Erythroblast (primary cell): Measurements from ENCODE around the gene RGMA.

Experiments used
- GATA1 ChIP-seq: IDR thresholded peaks from 2 replicates; pipeline ENCODE4 v1.6.1; 2011; ENCODE audit warnings: low read depth, mild to moderate bottlenecking, control low read depth, low read length, moderate library complexity
- POLR2A ChIP-seq: IDR thresholded peaks from 2 replicates; pipeline ENCODE4 v1.6.1; 2011; ENCODE audit warnings: mild to moderate bottlenecking, low read length

- TF ChIP-seq POLR2A, result no peak
- no peak for TF ChIP-seq GATA1
Observed at GRCh38 chr15:93035953-93036810, 52.8 kb downstream of the RGMA start.
